Thoracic aorta (tissue), 2 donors: ENCODE data around the gene DYRK1A. TPM values are rescaled to one million over a fixed set of nuclear protein-coding genes. Genes with fewer than 3 reads are reported as not detected.

ENCODE experiments used
- ATAC-seq: fragments of 150-250 bp; one replicate; pipeline ENCODE4 v1.8.0; 2017; ENCODE audit warnings: low read depth; ENCODE audit not compliant: insufficient number of reproducible peaks, low FRiP score
- DNase-seq: peaks from one replicate; pipeline ENCODE4 v3.0.0-alpha.2; 2020; ENCODE audit warnings: low spot score
- H3K27ac ChIP-seq, 2 donors: fragments of 200-600 bp; sonication (generic); 1 replicate in 1 of 2; 2 replicates in 1 of 2; pipeline ENCODE4 v1.5.1; 2016; ENCODE audit warnings: mild to moderate bottlenecking in 2 of 2, moderate library complexity in 2 of 2
- H3K27me3 ChIP-seq: fragments of 200-600 bp; sonication (generic); replicated peaks from 2 replicates; pipeline ENCODE4 v1.6.0; 2016; ENCODE audit warnings: mild to moderate bottlenecking; ENCODE audit not compliant: insufficient read depth
- H3K36me3 ChIP-seq: fragments of 200-600 bp; sonication (generic); one replicate; pipeline ENCODE4 v1.5.1; 2016
- H3K4me1 ChIP-seq, 2 donors: fragments of 200-600 bp; sonication (generic); 1 replicate in 1 of 2; 2 replicates in 1 of 2; pipeline versions ENCODE4 v1.5.1 to v1.6.0; 2016; ENCODE audit warnings: low read depth in 2 of 2, mild to moderate bottlenecking in 1 of 2; ENCODE audit not compliant: control insufficient read depth in 1 of 2
- H3K4me3 ChIP-seq: fragments of 200-600 bp; sonication (generic); 2 replicates; pipeline ENCODE4 v1.5.1; 2016; ENCODE audit warnings: mild to moderate bottlenecking
- H3K9me3 ChIP-seq: fragments of 200-600 bp; sonication (generic); 2 replicates; pipeline ENCODE4 v1.5.1; 2016
- CTCF ChIP-seq: fragments of 200-600 bp; sonication (generic); IDR thresholded peaks from one replicate; pipeline ENCODE4 v1.5.1; 2019; ENCODE audit warnings: antibody characterized with exemption
- total RNA-seq, 2 donors: library from RNA; depleted of rRNA; stranded (reverse); fragments of >200 nt; gene quantifications; one replicate each; pipeline versions ENCODE4 v1.1.0 to v1.2.3, GENCODE V29; 2016

DYRK1A gene
- total RNA-seq, 2 donors from 2014 or later = 77.2 to 93.8 TPM

GRCh38 chr21:37430184-37430821 is 63.7 kb downstream of the DYRK1A start:
- Histone ChIP-seq H3K27ac (no peak overlapping the region), H3K9me3 (no peaks in the 10 kb centered on the region), H3K36me3 (no peaks in the 10 kb centered on the region), H3K27me3 (no peaks in the 10 kb centered on the region), H3K4me1 (peaks cover 8 to 42% of the 10 kb centered on the region in 2 donors), H3K4me3 (no peak overlapping the region)
- ATAC-seq = no peak
- no peak for DNase-seq
- TF ChIP-seq CTCF = no peak

DNA sequence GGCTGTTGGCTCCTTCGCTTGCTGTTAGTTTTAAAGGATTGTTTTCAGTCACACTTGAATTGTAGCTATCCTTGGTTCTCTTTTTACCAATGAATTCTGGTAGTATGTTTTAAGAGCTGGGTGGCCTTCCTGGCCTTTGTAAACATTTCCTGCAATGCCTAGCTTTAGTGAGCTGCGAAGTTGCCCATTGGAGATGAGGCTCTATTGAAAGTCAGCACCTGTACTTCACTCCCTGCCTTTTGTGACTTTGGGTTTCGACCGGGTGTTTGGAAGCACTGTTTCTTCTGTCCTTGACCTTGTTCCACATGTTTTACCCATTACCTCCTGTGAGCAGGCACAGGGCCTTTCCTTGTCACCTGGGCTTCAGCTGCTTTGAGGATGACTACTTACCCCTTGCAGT is 64.7 kb downstream of the DYRK1A start:
- Histone ChIP-seq H3K4me3 (no peak overlapping the region), H3K4me1 (peaks cover 15 to 44% of the 10 kb centered on the region in 2 donors), H3K36me3 (no peaks in the 10 kb centered on the region)

GRCh38 chr21:37432710-37433455 is 66.3 kb downstream of the DYRK1A start:
- no peak for TF ChIP-seq CTCF
- Histone ChIP-seq H3K9me3 (no peaks in the 10 kb centered on the region), H3K27me3 (no peaks in the 10 kb centered on the region), H3K4me1 (peaks cover 16 to 60% of the 10 kb centered on the region in 2 donors), H3K27ac (no peak overlapping the region), H3K36me3 (no peaks in the 10 kb centered on the region), H3K4me3 (no peak overlapping the region)
- DNase-seq (no peak), ATAC-seq (no peak)

More for the DNA sequence above, 64.7 kb downstream of the DYRK1A start:
- DNase-seq = no peak
- no peak for TF ChIP-seq CTCF
- Histone ChIP-seq H3K9me3 (no peaks in the 10 kb centered on the region), H3K27ac (no peak overlapping the region), H3K27me3 (no peaks in the 10 kb centered on the region)
- ATAC-seq = no peak

DNA sequence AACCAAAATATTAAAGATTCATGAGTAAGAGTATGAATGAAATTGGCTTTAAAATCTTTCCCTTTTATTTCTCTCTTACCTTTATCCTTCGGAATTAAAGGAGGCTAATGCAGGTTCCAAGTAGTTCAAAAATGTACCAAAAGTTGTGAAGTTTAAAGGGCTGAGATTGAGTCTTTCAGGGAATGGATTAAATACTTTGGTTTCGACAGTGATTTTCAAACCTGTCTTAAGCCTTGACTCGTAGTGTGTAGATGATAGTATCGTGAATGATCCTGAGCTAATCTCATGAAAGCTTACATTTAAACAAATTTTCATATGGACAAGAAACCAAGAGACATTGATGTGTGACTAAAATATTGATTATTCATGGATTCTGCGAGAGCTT is 66.9 kb downstream of the DYRK1A start:
- Histone ChIP-seq H3K27ac (no peak overlapping the region), H3K9me3 (no peaks in the 10 kb centered on the region), H3K27me3 (no peaks in the 10 kb centered on the region), H3K4me3 (no peak overlapping the region), H3K4me1 (peaks cover 17 to 66% of the 10 kb centered on the region in 2 donors), H3K36me3 (no peaks in the 10 kb centered on the region)
- TF ChIP-seq CTCF = no peak
- no peak for DNase-seq
- no peak for ATAC-seq

DNA sequence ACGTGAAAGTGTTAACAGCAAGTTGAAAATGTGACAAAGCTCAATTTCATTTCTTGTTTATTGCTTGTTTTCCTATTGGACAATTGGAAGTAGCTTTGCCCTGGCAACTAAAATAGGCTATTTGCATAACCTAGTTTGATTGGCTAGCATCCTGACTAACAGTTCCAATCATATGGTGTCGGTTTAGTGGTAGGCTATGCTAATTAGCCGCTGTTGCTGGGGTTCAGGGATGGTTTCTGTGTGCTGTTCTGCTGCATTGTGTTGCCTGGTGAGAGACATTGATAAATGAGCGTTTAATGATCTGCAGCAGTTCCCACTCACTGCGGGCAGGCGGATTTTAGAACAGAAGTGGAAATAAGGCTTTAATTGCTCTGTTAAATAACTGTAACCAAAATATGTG is 68.5 kb downstream of the DYRK1A start:
- DNase-seq = no peak
- Histone ChIP-seq H3K36me3 (no peaks in the 10 kb centered on the region), H3K27ac (no peak overlapping the region), H3K4me3 (peak overlapping the region; percentile 3), H3K4me1 (peaks cover 17 to 72% of the 10 kb centered on the region in 2 donors), H3K9me3 (no peaks in the 10 kb centered on the region), H3K27me3 (no peaks in the 10 kb centered on the region)
- no peak for TF ChIP-seq CTCF
- ATAC-seq = peak; percentile 98
